Activated naive CD4-positive, alpha-beta T cell treated with anti-CD3 and anti-CD28 coated beads, Interleukin-2, amount 50 U/mL, for 72 hours (primary cell): ENCODE results near the gene PTPRD. TPM values are rescaled to one million over a fixed set of nuclear protein-coding genes. Genes with fewer than 3 reads are reported as not detected.

Experiments
- ATAC-seq, 2 donors: fragments of 150-1000 bp; cut with Tn5 transposase; 2 replicates each; pipeline ENCODE4 v1.10.0; 2021; ENCODE audit warnings: mild to moderate bottlenecking in 2 of 2, moderate library complexity in 2 of 2
- DNase-seq, 2 donors: peaks; one replicate each; pipeline ENCODE4 v3.0.0; 2021 to 2022; ENCODE audit warnings: low spot score in 2 of 2
- H3K27ac Mint-ChIP-seq, 2 donors: one replicate each; pipeline ENCODE4 v1.8.0; 2022; ENCODE audit warnings: mild to moderate bottlenecking in 2 of 2, mixed read lengths in 2 of 2
- H3K36me3 Mint-ChIP-seq, 2 donors: one replicate each; pipeline ENCODE4 v1.8.0; 2022; ENCODE audit warnings: mixed read lengths in 2 of 2
- H3K9me3 Mint-ChIP-seq, 2 donors: one replicate each; pipeline ENCODE4 v1.8.0; 2022; ENCODE audit warnings: mixed read lengths in 2 of 2
- total RNA-seq, 2 donors: library from RNA; stranded (reverse); gene quantifications; one replicate each; pipeline ENCODE4 v1.2.3, GENCODE V29; 2022

PTPRD gene
- total RNA-seq, 2 donors from 2014 or later = not detected

DNA sequence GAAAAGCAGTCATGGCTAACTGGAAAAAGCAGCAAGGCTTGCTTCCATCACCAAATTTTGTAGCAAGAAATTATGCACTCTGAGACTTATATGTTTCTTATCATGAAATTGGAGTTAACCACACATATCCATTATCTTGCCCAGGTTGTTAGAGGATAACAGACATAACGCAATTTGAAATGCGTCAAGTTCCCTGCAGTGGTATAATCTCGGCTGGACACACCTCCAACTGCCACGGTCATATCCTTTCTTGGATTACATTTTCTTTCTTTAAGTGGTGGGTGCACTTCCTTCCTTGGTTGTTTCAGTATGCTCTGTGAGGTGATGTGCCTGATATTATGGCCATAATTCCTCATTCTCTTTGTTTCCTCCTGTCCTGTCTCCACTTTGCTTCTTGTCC, 2118.2 kb downstream of the PTPRD start:
- no peaks in the 10 kb centered on the region for H3K36me3 Mint-ChIP-seq
- no peak for DNase-seq
- no peak for ATAC-seq
- no peaks in the 10 kb centered on the region for H3K9me3 Mint-ChIP-seq
- no peak overlapping the region for H3K27ac Mint-ChIP-seq

DNA sequence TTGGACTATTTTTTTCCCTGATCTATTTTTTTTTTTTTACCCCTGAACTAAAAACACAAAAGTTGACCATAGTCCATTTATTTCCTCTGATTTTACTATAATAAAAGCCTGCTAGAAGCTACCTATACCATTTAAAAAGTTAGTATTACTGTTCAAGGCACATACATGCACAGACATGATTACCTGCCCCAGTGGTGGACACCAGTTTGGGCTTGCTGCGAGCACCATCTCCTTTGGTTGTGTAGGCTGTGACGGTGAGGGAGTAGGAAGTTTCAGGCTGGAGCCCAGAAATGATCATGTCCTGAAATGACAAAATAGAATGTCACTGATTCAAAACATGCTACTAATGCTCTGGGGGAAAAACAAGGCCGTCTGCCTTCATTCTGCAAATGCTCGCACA, 2120.1 kb downstream of the PTPRD start:
- no peaks in the 10 kb centered on the region for H3K9me3 Mint-ChIP-seq
- no peak overlapping the region for H3K27ac Mint-ChIP-seq
- DNase-seq (no peak), ATAC-seq (no peak)
- H3K36me3 Mint-ChIP-seq = no peaks in the 10 kb centered on the region

DNA sequence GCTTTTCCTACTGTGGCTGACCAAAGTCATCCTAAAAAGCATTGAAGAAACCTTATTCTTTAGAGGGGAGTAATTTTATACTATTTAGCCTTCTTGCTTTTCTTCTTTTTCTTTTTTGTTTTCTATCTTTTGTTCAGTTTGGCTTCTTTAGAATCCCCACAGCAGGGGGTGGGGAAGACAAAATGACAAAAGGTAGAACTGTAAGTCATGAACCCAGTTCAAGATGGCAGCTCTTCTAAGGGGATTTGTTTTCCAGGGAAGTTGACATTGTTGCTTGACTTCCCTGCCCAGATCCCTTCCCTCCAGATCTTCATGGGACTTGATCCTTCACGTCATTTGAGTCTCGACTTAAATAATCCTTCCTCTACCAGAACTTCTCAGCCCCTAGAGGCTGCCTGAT, 2120.8 kb downstream of the PTPRD start:
- ATAC-seq = no peak
- Mint-ChIP-seq H3K9me3 (no peaks in the 10 kb centered on the region), H3K27ac (no peak overlapping the region), H3K36me3 (no peaks in the 10 kb centered on the region)
- no peak for DNase-seq

DNA sequence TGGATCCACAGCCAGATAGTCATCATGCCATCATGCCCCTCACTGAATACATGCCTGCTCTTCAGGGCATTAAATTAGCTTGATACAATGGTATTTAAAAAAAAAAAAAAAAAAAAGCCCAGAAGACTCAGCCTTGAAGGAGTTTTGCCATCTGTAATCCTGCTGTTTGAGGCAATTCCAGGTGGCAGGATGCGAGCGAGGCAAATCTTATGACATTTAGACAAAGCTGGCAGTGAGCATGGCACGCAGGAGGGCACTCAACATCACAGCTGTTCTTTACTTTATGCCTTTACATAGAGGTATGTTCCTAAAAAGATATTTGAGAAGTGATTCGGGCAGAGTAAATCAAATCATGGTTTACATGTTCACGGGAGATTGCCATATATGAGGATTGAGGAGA, 2121.2 kb downstream of the PTPRD start:
- Mint-ChIP-seq H3K36me3 (no peaks in the 10 kb centered on the region), H3K9me3 (no peaks in the 10 kb centered on the region), H3K27ac (no peak overlapping the region)
- ATAC-seq (no peak), DNase-seq (no peak)

DNA sequence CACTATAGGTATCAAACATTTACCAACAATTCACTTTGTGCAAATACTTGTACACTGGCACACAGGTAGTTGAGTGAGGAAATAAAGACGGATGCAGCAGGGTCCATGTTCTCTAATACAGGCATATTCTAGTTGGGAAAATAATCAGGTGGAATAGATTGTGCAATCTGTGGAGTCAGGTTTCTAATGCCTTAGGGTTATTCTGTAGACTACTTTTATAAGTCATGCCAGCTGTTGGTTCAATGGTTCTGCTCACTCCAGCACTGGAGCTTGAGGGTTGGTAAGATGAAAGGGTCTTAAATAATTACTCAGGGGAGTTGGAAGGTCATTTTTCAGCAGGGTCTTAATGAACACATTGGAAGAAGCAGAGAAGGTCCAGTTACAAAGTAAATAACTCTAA, 2123.0 kb downstream of the PTPRD start:
- DNase-seq (no peak), ATAC-seq (no peak)
- Mint-ChIP-seq H3K9me3 (no peaks in the 10 kb centered on the region), H3K27ac (no peak overlapping the region), H3K36me3 (no peaks in the 10 kb centered on the region)

DNA sequence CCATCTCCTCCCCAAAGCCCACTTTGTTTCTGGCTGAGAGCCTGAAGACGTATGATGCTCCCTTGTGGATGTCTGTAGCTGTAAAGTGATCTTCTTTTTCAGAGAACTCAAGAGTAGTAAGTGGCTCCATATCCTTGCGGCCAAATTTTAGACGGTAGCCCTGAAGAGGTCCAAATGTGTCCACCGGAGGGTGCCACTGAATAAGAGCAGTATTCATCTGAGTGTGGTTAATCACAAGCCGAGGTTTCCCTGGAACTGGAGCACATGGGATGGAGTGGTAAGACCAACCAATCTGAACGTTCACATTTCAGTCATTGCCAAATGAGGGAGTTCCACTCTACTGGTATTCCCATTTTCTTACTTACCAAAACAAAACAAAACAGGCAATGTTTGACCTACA, 2126.7 kb downstream of the PTPRD start:
- H3K27ac Mint-ChIP-seq = no peak overlapping the region
- ATAC-seq (no peak), DNase-seq (no peak)
- H3K36me3 Mint-ChIP-seq = no peaks in the 10 kb centered on the region
- H3K9me3 Mint-ChIP-seq = no peaks in the 10 kb centered on the region

DNA sequence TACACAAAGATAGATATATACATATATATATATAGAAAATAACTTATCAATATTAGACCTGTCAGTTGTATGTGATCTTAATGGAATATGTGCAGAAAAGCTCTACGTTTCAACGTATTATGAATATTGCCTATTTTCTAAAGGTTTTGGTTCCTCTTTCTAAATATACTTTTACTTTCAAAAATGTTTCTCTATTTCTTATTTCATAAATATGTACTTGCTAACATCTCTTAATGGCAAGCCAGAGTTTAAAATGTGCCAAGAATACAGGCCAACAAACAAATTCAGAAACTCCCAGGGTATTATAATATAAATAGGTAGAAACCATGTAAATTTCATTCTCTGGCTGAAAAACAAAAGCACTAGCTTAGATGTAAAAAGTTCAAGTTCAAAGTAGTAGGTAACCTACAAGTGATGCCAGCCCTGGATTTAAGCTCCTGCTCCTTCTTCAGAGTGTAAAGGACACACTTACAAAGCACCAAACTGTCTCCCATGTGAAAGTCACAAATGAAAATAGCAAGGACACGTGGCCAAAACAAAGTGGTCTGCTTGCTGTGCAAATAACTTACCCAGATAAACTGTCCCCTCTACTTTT, 2128.1 kb downstream of the PTPRD start:
- no peak for ATAC-seq
- no peaks in the 10 kb centered on the region for H3K9me3 Mint-ChIP-seq

DNA sequence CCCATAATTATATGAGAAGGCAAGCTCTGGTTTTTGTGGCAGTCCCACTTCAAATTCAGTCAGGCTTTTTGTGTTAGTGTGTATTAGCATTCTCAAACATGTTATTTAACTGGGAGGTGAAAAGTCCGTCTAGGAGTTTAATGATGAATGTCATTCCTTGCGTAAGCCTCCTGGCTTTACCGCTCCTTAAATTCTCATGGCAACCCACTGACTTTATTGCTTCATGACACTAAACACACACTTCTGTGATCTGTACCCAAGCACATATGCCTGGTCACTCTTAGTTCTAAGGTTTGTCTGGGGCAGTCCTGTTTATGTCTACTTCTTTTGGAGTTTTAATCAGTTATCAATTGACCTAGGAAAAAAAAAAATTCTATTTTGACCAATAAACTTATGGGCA, 2135.4 kb downstream of the PTPRD start:
- H3K27ac Mint-ChIP-seq = no peak overlapping the region
- ATAC-seq (no peak), DNase-seq (no peak)
- no peaks in the 10 kb centered on the region for H3K9me3 Mint-ChIP-seq
- no peaks in the 10 kb centered on the region for H3K36me3 Mint-ChIP-seq

More for the DNA sequence above, 2128.1 kb downstream of the PTPRD start:
- no peak overlapping the region for H3K27ac Mint-ChIP-seq
- no peak for DNase-seq
- no peaks in the 10 kb centered on the region for H3K36me3 Mint-ChIP-seq

DNA sequence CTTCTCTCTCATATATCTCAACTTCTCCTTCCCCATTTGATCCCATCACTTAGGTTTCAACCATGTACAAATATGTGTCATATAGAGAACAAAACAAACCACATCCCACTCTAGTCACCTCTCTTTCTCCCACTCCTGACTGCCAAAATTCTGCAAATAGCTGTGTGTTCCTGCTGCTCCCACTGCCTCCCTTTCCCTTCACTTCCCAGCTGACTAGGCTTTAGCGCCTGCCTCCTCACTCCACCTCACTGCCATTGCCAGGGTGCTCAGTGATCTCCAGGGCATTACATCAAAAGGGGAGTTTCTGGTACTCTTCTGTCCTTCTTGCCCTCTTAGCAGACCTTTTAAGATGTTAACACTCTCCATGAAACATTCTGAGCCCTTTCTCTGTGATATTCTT, 2137.9 kb downstream of the PTPRD start:
- Mint-ChIP-seq H3K9me3 (no peaks in the 10 kb centered on the region), H3K27ac (no peak overlapping the region), H3K36me3 (no peaks in the 10 kb centered on the region)
- DNase-seq (no peak), ATAC-seq (no peak)

DNA sequence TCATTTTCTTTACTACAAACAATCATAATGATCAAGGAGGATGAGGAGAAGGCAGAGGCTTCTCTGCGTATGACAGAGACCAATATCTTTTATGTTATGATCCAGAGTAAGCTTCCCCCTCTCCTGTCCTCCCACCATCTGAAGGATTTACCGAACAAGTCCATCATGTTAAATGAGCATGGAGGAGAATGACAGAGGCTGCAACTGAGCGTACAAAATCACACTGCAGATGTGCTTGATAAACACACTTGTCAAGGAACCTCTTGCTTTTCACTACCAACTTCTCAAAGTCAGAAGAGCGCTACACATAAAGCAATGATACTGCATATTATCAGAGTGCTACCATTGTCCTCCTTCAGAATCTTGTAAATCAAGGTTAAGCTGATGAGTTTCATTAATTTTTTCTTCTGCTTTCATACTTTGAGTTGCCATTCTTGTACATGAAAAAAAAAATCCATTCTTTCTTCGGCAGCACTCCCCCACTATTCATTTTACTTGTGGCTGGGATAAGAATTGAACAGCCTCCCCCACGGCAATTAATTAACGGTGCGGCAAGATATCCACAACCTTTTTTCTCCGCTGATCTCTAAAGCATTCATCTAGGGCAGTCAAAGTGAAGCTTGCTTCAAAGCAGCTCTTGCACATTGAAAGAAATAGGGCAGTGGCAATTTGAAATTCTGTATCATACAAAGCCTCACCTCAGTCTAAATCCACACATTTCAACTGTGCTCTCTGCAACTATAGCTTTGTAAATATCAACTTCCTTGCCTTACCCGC, 2139.4 kb downstream of the PTPRD start:
- H3K27ac Mint-ChIP-seq = no peak overlapping the region
- DNase-seq (no peak), ATAC-seq (no peak)
- no peaks in the 10 kb centered on the region for H3K36me3 Mint-ChIP-seq
- no peaks in the 10 kb centered on the region for H3K9me3 Mint-ChIP-seq

DNA sequence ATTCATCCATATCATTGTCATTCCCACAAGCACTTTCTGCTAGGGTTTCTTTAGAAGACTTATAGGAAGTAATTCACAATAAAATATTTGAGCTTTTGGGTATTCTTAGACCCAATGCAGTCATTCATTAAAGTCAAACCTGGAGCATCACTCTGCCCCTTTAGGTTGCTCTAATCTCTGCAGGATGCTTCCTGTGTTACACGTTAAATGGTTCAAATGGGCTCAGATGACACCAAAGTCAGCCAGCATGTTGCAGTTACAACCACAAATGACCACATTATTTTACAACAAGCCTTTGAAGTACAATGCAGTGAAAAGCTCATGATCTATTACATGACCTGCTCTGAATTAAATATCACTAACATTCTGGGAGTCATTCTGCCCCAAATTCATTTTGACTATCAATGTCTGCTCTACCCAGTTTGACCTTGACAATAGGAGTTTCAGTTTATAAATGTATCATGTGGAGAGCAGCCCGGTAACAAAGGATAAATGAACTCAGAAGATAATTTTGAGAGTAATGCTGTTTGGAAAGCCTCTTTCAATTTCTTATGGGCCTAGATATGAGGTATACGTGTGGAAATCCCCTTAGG, 2144.7 kb downstream of the PTPRD start:
- Mint-ChIP-seq H3K36me3 (no peaks in the 10 kb centered on the region), H3K27ac (no peak overlapping the region), H3K9me3 (no peaks in the 10 kb centered on the region)
- no peak for DNase-seq
- peak in 1 of 2 donors; percentile 54 for ATAC-seq

DNA sequence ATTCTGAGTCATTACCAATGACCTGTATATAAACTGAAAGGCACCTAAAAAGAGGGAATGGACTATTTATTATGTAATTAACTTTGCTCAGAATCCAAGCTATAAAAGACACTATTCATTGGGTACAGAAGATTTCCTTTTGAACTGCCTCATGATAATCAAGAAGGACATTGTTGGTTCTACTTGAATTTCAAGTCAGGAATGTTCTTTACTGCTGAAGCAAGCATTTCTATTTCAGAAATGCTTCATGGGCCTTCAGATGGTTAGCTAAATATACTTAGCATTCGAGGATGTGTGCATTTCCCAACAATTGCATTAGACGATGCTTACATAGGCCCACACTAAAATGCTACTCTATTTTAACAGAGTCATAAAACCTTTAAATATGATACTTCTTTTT, 2155.0 kb downstream of the PTPRD start:
- H3K9me3 Mint-ChIP-seq = no peaks in the 10 kb centered on the region
- DNase-seq (no peak), ATAC-seq (no peak)
- no peaks in the 10 kb centered on the region for H3K36me3 Mint-ChIP-seq
- H3K27ac Mint-ChIP-seq = no peak overlapping the region

DNA sequence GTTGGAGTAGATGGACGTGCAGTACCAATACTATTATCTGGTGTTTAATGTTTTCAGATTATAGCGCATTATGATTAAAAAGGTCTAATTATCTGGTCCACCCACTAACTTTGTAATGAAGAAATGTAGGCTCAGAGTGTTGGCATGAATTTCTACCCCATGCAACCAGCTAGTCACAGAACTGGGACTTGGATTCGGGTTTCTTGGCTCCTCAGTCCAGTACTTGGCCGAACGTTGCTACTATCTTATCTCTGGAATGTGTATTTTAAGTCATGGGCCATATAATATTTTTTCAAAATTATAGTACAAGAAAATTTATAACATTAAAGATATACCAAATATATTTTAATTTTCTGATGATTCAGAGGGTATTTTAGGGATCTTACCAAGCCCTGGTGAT, 2155.7 kb downstream of the PTPRD start:
- no peak for DNase-seq
- Mint-ChIP-seq H3K36me3 (no peaks in the 10 kb centered on the region), H3K9me3 (no peaks in the 10 kb centered on the region), H3K27ac (no peak overlapping the region)
- ATAC-seq = no peak

DNA sequence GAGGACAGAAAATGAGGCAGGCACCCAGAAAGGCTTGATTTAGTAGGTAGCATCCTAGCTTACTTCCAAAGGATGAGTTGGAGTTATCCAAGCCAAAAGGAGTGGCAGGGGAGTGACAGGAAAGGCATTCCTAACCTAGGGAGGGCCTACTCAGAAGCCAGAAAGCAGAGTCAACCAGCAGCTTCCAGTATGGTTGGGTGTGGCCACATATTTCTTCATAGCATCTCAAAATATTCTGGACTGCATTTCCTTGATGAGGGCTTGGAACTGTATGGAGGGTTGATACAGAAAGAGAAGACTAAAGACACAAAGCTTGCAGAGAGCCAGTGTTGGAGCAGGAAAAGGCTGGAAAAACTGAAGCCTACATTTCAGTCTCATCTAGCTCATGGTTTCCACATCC, 2156.5 kb downstream of the PTPRD start:
- no peak for ATAC-seq
- H3K27ac Mint-ChIP-seq = no peak overlapping the region
- DNase-seq = no peak
- H3K9me3 Mint-ChIP-seq = no peaks in the 10 kb centered on the region
- H3K36me3 Mint-ChIP-seq = no peaks in the 10 kb centered on the region

DNA sequence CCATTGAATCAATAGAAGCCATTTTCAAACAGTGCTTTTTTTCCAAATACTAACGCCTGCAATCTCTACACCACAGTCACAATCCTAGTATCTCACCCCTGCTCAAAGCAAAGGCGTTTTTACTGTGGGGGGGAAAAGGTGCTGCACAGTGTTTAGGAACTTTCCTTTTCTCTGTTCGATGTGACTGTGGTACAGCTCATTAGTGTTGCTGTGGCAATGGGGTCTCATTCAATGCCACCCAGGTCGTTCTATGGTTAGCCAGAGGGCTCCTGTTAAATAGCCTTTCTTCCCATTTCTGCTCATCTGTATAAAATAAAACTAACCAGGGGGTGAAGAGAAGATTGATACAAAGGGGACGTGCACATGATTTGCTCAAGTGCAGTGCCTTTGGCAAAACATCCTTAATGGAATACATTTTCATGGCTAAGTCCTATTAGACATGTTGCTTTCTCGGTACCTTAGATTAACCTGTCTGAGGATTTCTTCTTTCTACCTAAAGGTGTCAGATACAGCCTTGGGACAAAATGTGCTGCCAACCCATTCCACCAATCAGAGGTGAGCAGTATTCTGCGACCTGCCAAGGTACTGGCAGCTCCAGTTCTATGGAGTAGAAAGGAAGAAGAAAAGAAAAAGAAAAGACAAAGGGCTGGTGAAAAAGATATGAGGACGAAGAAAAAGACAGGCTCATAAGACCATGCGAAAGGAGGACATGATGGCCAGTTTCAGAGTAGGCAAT, 2161.8 kb downstream of the PTPRD start:
- Mint-ChIP-seq H3K36me3 (no peaks in the 10 kb centered on the region), H3K9me3 (no peaks in the 10 kb centered on the region), H3K27ac (no peak overlapping the region)
- DNase-seq (no peak), ATAC-seq (no peak)

DNA sequence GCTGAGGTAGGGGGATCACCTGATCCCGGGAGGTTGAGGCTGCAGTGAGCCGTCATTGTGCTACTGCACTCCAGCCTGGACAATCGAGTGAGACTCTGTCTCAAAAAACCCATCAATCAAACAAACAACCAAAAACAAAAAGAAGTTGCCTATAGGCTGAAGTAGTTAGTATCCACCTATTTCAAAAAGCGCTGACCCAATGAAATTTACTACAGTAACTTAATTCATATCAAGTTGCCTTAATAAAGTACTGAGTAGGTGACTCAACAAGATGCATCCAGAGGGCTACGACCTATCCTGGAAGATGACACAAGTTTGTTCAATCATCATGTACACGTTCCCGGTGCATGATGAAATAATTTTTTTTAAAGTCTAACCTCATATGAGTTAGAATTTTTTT, 2164.6 kb downstream of the PTPRD start:
- no peaks in the 10 kb centered on the region for H3K9me3 Mint-ChIP-seq
- DNase-seq = no peak
- H3K36me3 Mint-ChIP-seq = no peaks in the 10 kb centered on the region
- ATAC-seq = no peak
- no peak overlapping the region for H3K27ac Mint-ChIP-seq

DNA sequence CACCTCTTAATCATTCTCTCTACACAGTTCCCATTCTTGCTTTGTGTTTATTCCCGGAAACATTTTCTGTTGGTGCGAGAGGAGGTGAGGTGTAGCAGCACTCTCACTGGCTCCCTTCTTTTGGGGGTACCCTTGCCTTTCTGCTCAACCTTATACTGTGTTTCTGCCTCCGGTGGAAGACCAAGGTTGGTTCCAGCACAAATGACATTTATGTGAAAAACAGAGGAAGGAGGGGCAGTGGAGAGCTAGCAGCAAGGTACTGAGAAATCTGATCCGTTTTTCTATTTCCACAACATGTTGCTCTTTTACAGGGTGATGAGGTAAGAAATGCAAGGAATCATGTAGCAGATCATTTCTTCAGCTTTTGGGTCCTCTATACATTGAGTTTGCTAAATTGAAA, 2165.2 kb downstream of the PTPRD start:
- ATAC-seq (no peak), DNase-seq (no peak)
- Mint-ChIP-seq H3K9me3 (no peaks in the 10 kb centered on the region), H3K27ac (no peak overlapping the region), H3K36me3 (no peaks in the 10 kb centered on the region)
